ENCODE results near the gene TMCC1. TPM values are rescaled to one million over a fixed set of nuclear protein-coding genes. Genes with fewer than 3 reads are reported as not detected.
A peak's percentile ranks its signal among the peaks of the same experiment; 100 is the strongest.

TMCC1 gene
- total and polyA plus RNA-seq, 12 donors: 5.3 to 36.0 (median 27.2) TPM

GRCh38 chr3:129605203-129605921 lies 288.1 kb downstream of the TMCC1 start:
- Histone ChIP-seq H3K27ac (peak overlapping the region; percentile 89 to 99 (median 92)), H3K4me1 (peaks cover 10 to 80% (median 75%) of the 10 kb centered on the region in 9 donors), H3K27me3 (peaks cover 0 to 18% (median 4%) of the 10 kb centered on the region in 7 donors), H3K9me3 (no peaks in the 10 kb centered on the region), H3K36me3 (peaks cover 0 to 16% (median 0%) of the 10 kb centered on the region in 9 donors), H3K4me3 (peak overlapping the region; percentile 62 to 91 (median 74))
- TF ChIP-seq CTCF (IDR thresholded peaks at IDR 0.05): peak in 3 of 9 donors; percentile 27 to 31 (median 31)
- WGBS, 2 donors: 1 to 2% methylated on average over 67 to 98 of the region's 98 CpGs
- intact Hi-C loops (cut with DNase I): loop anchor here in 4 of 10 donors (5.0 kb wide), 1 partner anchor 113 kb away; no protein-coding TSS in a partner anchor
- DNase-seq: peak in 1 of 2 donors; percentile 66
- peak in 3 of 8 donors; percentile 3 to 32 (median 12) for ATAC-seq

- no peak for TF ChIP-seq CTCF (IDR thresholded peaks at IDR 0.05)
- ATAC-seq (no peak), DNase-seq (no peak)
- peak overlapping the region; percentile 86 to 99 (median 92) for H3K27ac ChIP-seq
- peaks cover 0 to 16% (median 0%) of the 10 kb centered on the region in 9 donors for H3K36me3 ChIP-seq
- H3K4me3 ChIP-seq: peak overlapping the region; percentile 62 to 91 (median 74)
- peaks cover 10 to 80% (median 75%) of the 10 kb centered on the region in 9 donors for H3K4me1 ChIP-seq
- intact Hi-C loops (cut with DNase I): loop anchor here in 6 of 10 donors (5.0 kb wide), 3 partner anchors 42 to 112 kb away; no protein-coding TSS in a partner anchor
- WGBS, 2 donors: 24 to 33% methylated on average over 12 of the region's 12 CpGs
- no peaks in the 10 kb centered on the region for H3K9me3 ChIP-seq
- peaks cover 0 to 18% (median 4%) of the 10 kb centered on the region in 7 donors for H3K27me3 ChIP-seq
Observed at GRCh38 chr3:129604767-129605166, 288.7 kb downstream of the TMCC1 start.

GRCh38 chr3:129603991-129604749 lies 289.3 kb downstream of the TMCC1 start:
- Histone ChIP-seq H3K27ac (peak overlapping the region; percentile 75 to 99 (median 92)), H3K9me3 (no peaks in the 10 kb centered on the region), H3K4me1 (peaks cover 9 to 80% (median 75%) of the 10 kb centered on the region in 9 donors), H3K4me3 (peak overlapping the region; percentile 62 to 91 (median 74)), H3K27me3 (peaks cover 0 to 18% (median 4%) of the 10 kb centered on the region in 7 donors), H3K36me3 (peaks cover 0 to 16% (median 0%) of the 10 kb centered on the region in 9 donors)
- ATAC-seq (no peak), DNase-seq (no peak)
- TF ChIP-seq CTCF (IDR thresholded peaks at IDR 0.05): no peak
- WGBS, 2 donors: 39 to 58% methylated on average over 8 of the region's 8 CpGs
- intact Hi-C loops (cut with DNase I): loop anchor here in 4 of 10 donors (2.0 to 5.0 kb wide), 3 partner anchors 42 to 97 kb away; no protein-coding TSS in a partner anchor

GRCh38 chr3:129603561-129603942 lies 290.0 kb downstream of the TMCC1 start:
- intact Hi-C loops (cut with DNase I): loop anchor here in 4 of 10 donors (2.0 to 5.0 kb wide), 3 partner anchors 41 to 96 kb away; no protein-coding TSS in a partner anchor
- H3K27me3 ChIP-seq: peaks cover 0 to 18% (median 4%) of the 10 kb centered on the region in 7 donors
- no peak for TF ChIP-seq CTCF (IDR thresholded peaks at IDR 0.05)
- 37 to 66% methylated on average over 7 of the region's 7 CpGs for WGBS, 2 donors
- H3K36me3 ChIP-seq: peaks cover 0 to 16% (median 0%) of the 10 kb centered on the region in 9 donors
- DNase-seq: no peak
- peak overlapping the region; percentile 75 to 99 (median 92) for H3K27ac ChIP-seq
- peaks cover 14 to 80% (median 75%) of the 10 kb centered on the region in 9 donors for H3K4me1 ChIP-seq
- H3K9me3 ChIP-seq: no peaks in the 10 kb centered on the region
- peak overlapping the region; percentile 62 to 91 (median 74) for H3K4me3 ChIP-seq
- ATAC-seq: peak in 2 of 8 donors; percentile 4 to 8
